A549 (cell line): ENCODE data around the gene OR52E5. TPM values are rescaled to one million over a fixed set of nuclear protein-coding genes. Genes with fewer than 3 reads are reported as not detected.

Experiments
- ATAC-seq, 2 experiments: fragments of 200-7000 bp in 1 of 2; fragments of >200 bp in 1 of 2; cut with Nextera tagmentation in 1 of 2; cut with Tn5 transposase in 1 of 2; 3 replicates each; pipeline versions ENCODE4 v1.8.0 to v1.9.1; 2018 to 2020; ENCODE audit warnings: mild to moderate bottlenecking in 1 of 2, moderate library complexity in 1 of 2
- CTCF ChIA-PET: fragments of 300-600 bp; sonication (Branson Sonifier 250); formaldehyde crosslinking; extraction: SDS; loops from one replicate; lab custom pipeline; 2021; ENCODE audit warnings: antibody characterized with exemption, inconsistent platforms; lab: Yijun Ruan, JAX
- POLR2A ChIA-PET: fragments of 350-600 bp; formaldehyde crosslinking; extraction: SDS; loops from one replicate; lab custom pipeline; 2021; ENCODE audit warnings: antibody characterized with exemption, inconsistent platforms; lab: Yijun Ruan, JAX
- DNase-seq, 2 experiments: peaks; one replicate each; pipeline versions ENCODE4 v3.0.0 to v3.0.0-alpha.2; 2011 to 2016; ENCODE audit warnings: low read depth in 1 of 2, low spot score in 1 of 2
- FAIRE-seq: peaks from 2 replicates; lab custom pipeline; 2011; peaks lifted over from hg19 to GRCh38; lab: Jason Lieb, UNC
- H3K27ac ChIP-seq, 2 experiments: fragments of >200 bp; sonication (Bioruptor Twin); formaldehyde crosslinking; 3 replicates each; pipeline ENCODE4 v1.5.1; 2016 to 2017
- H3K4me1 ChIP-seq: fragments of >200 bp; sonication (Bioruptor Twin); formaldehyde crosslinking; 3 replicates; pipeline ENCODE4 v1.6.1; 2016
- H3K4me2 ChIP-seq: fragments of >200 bp; sonication (Bioruptor Twin); formaldehyde crosslinking; 3 replicates; pipeline ENCODE4 v1.6.1; 2016
- H3K4me3 ChIP-seq: fragments of >200 bp; sonication (Bioruptor Twin); formaldehyde crosslinking; 3 replicates; pipeline ENCODE4 v1.5.1; 2016
- H3K9me3 ChIP-seq: fragments of >200 bp; sonication (Bioruptor Twin); formaldehyde crosslinking; 3 replicates; pipeline ENCODE4 v1.6.1; 2016
- CBX8 ChIP-seq: fragments of 200-600 bp; sonication (generic); IDR thresholded peaks from 2 replicates; pipeline ENCODE4 v1.6.1; 2016
- EHF ChIP-seq: fragments of 250-450 bp; sonication (Bioruptor Pico); IDR thresholded peaks from 2 replicates; pipeline ENCODE4 v1.5.0; 2020; ENCODE audit warnings: mild to moderate bottlenecking
- EHMT2 ChIP-seq: fragments of 200-600 bp; sonication (generic); IDR thresholded peaks from 2 replicates; pipeline ENCODE4 v1.6.1; 2016; ENCODE audit warnings: antibody characterized with exemption, low read depth, mild to moderate bottlenecking, moderate library complexity
- FOSB ChIP-seq: fragments of 250-450 bp; sonication (Bioruptor Pico); IDR thresholded peaks from 2 replicates; pipeline ENCODE4 v1.5.0; 2020; ENCODE audit warnings: mild to moderate bottlenecking, moderate library complexity
- FOSL2 ChIP-seq, 2 experiments: fragments of 450-650 bp in 1 of 2; fragments of >200 bp in 1 of 2; sonication (Bioruptor Twin) in 1 of 2; formaldehyde crosslinking; IDR thresholded peaks; 2 replicates each; pipeline versions ENCODE4 v1.5.0 to v1.6.1; 2016 to 2020; ENCODE audit warnings: mild to moderate bottlenecking in 1 of 2, moderate library complexity in 1 of 2
- FOXS1 ChIP-seq: fragments of 250-450 bp; sonication (Bioruptor Pico); IDR thresholded peaks from 2 replicates; pipeline ENCODE4 v1.5.0; 2020; ENCODE audit warnings: mild to moderate bottlenecking, moderate library complexity
- HDAC2 ChIP-seq: fragments of 200-600 bp; sonication (generic); IDR thresholded peaks from 2 replicates; pipeline ENCODE4 v1.6.1; 2016
- HEYL ChIP-seq: fragments of 250-450 bp; sonication (Bioruptor Pico); IDR thresholded peaks from 2 replicates; pipeline ENCODE4 v1.8.0; 2021; ENCODE audit warnings: mild to moderate bottlenecking, moderate library complexity
- HOXA7 ChIP-seq: fragments of 250-450 bp; sonication (Bioruptor Pico); IDR thresholded peaks from 2 replicates; pipeline ENCODE4 v1.5.0; 2020; ENCODE audit warnings: mild to moderate bottlenecking, moderate library complexity
- MAFK ChIP-seq: fragments of 450-650 bp; IDR thresholded peaks from 2 replicates; pipeline ENCODE4 v1.6.1; 2014; ENCODE audit not compliant: partially characterized antibody
- MAZ ChIP-seq: fragments of 150-350 bp; IDR thresholded peaks from 2 replicates; pipeline ENCODE4 v1.6.1; 2014; ENCODE audit warnings: antibody characterized with exemption, low read depth, low read length, borderline replicate concordance
- MYC ChIP-seq: IDR thresholded peaks from 2 replicates; pipeline ENCODE4 v1.6.1; 2012; ENCODE audit warnings: mild to moderate bottlenecking, inconsistent platforms, low read length, improper control_type of control experiment, borderline replicate concordance
- NFE2L2 ChIP-seq: fragments of 150-350 bp; conservative IDR thresholded peaks from 2 replicates; pipeline ENCODE4 v1.6.1; 2014; ENCODE audit warnings: low read length
- NPAS2 ChIP-seq: fragments of 250-450 bp; sonication (Bioruptor Pico); IDR thresholded peaks from 2 replicates; pipeline ENCODE4 v1.8.0; 2022; ENCODE audit warnings: mild to moderate bottlenecking, moderate library complexity, borderline replicate concordance
- PHF8 ChIP-seq: fragments of 200-600 bp; sonication (generic); IDR thresholded peaks from 2 replicates; pipeline ENCODE4 v1.6.1; 2016; ENCODE audit warnings: low read depth, mild to moderate bottlenecking, antibody characterized with exemption, moderate library complexity, borderline replicate concordance
- POLR2AphosphoS2 ChIP-seq: conservative IDR thresholded peaks from 2 replicates; pipeline ENCODE4 v1.6.1; 2012; ENCODE audit warnings: low read length, improper control_type of control experiment, inconsistent platforms
- RAD21 ChIP-seq, 2 experiments: fragments of >200 bp in 1 of 2; sonication (Bioruptor Twin) in 1 of 2; formaldehyde crosslinking in 1 of 2; IDR thresholded peaks in 1 of 2; conservative IDR thresholded peaks in 1 of 2; 2 replicates in 1 of 2; 3 replicates in 1 of 2; pipeline ENCODE4 v1.6.1; 2012 to 2018; ENCODE audit warnings: inconsistent platforms in 1 of 2
- RARB ChIP-seq: fragments of 250-450 bp; sonication (Bioruptor Pico); IDR thresholded peaks from 2 replicates; pipeline ENCODE4 v1.8.0; 2021; ENCODE audit warnings: mild to moderate bottlenecking, moderate library complexity
- RCOR1 ChIP-seq: fragments of 150-350 bp; IDR thresholded peaks from 2 replicates; pipeline ENCODE4 v1.6.1; 2014; ENCODE audit warnings: antibody characterized with exemption, low read length, low read depth
- RNF2 ChIP-seq: fragments of 200-600 bp; sonication (generic); IDR thresholded peaks from 2 replicates; pipeline ENCODE4 v1.6.1; 2016; ENCODE audit warnings: low read depth, mild to moderate bottlenecking, antibody characterized with exemption, moderate library complexity, borderline replicate concordance
- SMC3 ChIP-seq: fragments of >200 bp; sonication (Bioruptor Twin); formaldehyde crosslinking; IDR thresholded peaks from 3 replicates; pipeline ENCODE4 v1.6.1; 2018; ENCODE audit warnings: inconsistent platforms
- ZC3H11A ChIP-seq: fragments of 450-650 bp; IDR thresholded peaks from 2 replicates; pipeline ENCODE4 v1.6.1; 2014; ENCODE audit warnings: antibody characterized with exemption, mild to moderate bottlenecking
- ZNF302 ChIP-seq: fragments of 250-450 bp; sonication (Bioruptor Pico); IDR thresholded peaks from 2 replicates; pipeline ENCODE4 v1.9.0; 2021; ENCODE audit warnings: inconsistent platforms, mild to moderate bottlenecking, moderate library complexity
- ZSCAN20 ChIP-seq: fragments of 250-450 bp; sonication (Bioruptor Pico); IDR thresholded peaks from 2 replicates; pipeline ENCODE4 v1.8.0; 2022; ENCODE audit warnings: mild to moderate bottlenecking, moderate library complexity
- WGBS: methylation state at CpG from one replicate; pipeline ENCODE4 v1.1.6; 2017; ENCODE audit errors: missing lambda C conversion rate; 5-methylcytosine and 5-hydroxymethylcytosine counted together
- polyA plus RNA-seq, 4 experiments: library from polyadenylated mRNA; depleted of rRNA in 3 of 4; stranded (reverse); fragments of >200 nt; fragmentation: RNase III in 1 of 4; extraction: RNeasy Plus Mini Kit Qiagen cat#74134 plus additional on column Dnase treatment in 1 of 4; gene quantifications; 2 replicates in 3 of 4; 3 replicates in 1 of 4; pipeline ENCODE4 v1.2.3, GENCODE V29; 2011 to 2017
- TF ChIP-seq, protein P1 (sequence below): IDR thresholded peaks from 2 replicates; pipeline ENCODE4 v1.6.1; 2012
- TF ChIP-seq, protein P2 (sequence below): fragments of >200 bp; sonication (Bioruptor Twin); formaldehyde crosslinking; IDR thresholded peaks from 3 replicates; pipeline ENCODE4 v1.6.1; 2016
- TF ChIP-seq, protein P3 (sequence below): fragments of 150-350 bp; IDR thresholded peaks from 2 replicates; pipeline ENCODE4 v1.6.1; 2014; ENCODE audit warnings: low read depth, mild to moderate bottlenecking, low read length
- TF ChIP-seq, protein P4 (sequence below): IDR thresholded peaks from 2 replicates; pipeline ENCODE4 v1.6.1; 2012

Gene OR52E5
- polyA plus RNA-seq, 2 of the 4 experiments (the other 2 are of a cell fraction) = not detected

DNA sequence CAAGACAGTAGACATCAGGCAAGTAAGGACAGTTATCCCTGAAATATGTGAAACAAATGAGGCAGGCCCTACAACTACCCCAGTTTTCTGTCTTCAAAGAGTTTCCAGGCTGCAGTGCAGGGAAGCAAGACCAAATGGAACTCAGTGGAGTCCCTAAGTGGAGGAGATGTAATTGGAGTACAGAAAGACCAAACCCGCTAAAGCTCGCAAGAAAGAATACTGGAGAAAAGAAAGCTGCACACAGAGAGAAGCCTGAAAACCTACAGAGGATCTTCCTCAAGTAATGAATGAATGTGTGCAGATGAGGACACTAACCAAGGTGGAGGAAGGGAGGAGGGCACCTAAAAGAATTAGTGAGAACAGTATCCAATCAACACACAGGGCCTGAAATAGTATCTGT, 47.7 kb downstream of the OR52E5 start:
- Histone ChIP-seq H3K27ac (no peak overlapping the region), H3K4me3 (no peak overlapping the region), H3K9me3 (no peaks in the 10 kb centered on the region; the same call in 2 of the 3 replicates), H3K4me2 (no peak overlapping the region), H3K4me1 (no peaks in the 10 kb centered on the region)
- DNase-seq (no peak), FAIRE-seq (no peak), ATAC-seq (no peak)
- ChIA-PET CTCF (interaction anchor here (1.1 kb wide), 1 partner anchor 423 kb away, joined by 3 read pairs; no protein-coding TSS in a partner anchor), POLR2A (no interaction called here)
- WGBS = 88% methylated on average over 2 of the region's 2 CpGs
- TF ChIP-seq RAD21 (conservative IDR thresholded peaks at IDR 0.05 in 1 of 2, IDR thresholded peaks at IDR 0.05 in 1 of 2) (no peak), FOSL2 (IDR thresholded peaks at IDR 0.05) (no peak), FOSL2 (CRISPR knock-in tag; IDR thresholded peaks at IDR 0.05) (no peak), SMC3 (no peak), MYC (no peak), MAFK (no peak), RARB (CRISPR knock-in tag) (no peak), FOSB (no peak), HDAC2 (no peak), ZC3H11A (no peak), FOXS1 (CRISPR knock-in tag) (no peak), ZSCAN20 (CRISPR knock-in tag) (no peak), RCOR1 (no peak), CBX8 (no peak), EHMT2 (no peak), NFE2L2 (no peak), MAZ (no peak), HOXA7 (CRISPR knock-in tag) (no peak)
- TF ChIP-seq, protein P1, sequence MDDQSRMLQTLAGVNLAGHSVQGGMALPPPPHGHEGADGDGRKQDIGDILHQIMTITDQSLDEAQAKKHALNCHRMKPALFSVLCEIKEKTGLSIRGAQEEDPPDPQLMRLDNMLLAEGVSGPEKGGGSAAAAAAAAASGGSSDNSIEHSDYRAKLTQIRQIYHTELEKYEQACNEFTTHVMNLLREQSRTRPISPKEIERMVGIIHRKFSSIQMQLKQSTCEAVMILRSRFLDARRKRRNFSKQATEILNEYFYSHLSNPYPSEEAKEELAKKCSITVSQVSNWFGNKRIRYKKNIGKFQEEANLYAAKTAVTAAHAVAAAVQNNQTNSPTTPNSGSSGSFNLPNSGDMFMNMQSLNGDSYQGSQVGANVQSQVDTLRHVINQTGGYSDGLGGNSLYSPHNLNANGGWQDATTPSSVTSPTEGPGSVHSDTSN = no peak

DNA sequence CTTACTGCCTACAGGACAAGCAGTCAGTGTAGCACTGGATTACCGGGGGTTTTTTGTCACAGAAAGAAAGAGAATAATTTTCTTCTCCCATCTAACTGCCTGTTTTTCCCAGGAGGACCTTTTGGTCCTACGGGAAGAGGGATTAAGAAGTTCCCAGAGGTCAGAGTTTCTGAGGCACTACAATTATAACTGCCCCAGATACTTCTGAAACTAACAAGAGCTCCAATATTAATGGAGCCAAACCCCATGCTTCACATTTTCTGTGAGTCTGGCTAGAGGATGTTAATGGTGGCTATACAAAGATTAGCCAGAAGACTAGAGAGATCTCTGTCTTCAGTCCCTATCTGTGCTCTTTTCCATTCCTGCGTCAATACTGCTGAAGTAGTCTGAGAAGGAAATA, 48.9 kb downstream of the OR52E5 start, which contains the start of gene OR56A3:
Gene OR56A3 (plus strand): TSS at position 301 of the 400 bp plus-strand sequence. CDS start 5,096 bp downstream, outside the sequence.
- Histone ChIP-seq H3K4me2 (no peak within 1 kb of the TSS), H3K9me3 (no peaks in the 10 kb centered on the region; the same call in 2 of the 3 replicates), H3K27ac (no peak within 1 kb of the TSS), H3K4me3 (no peak within 1 kb of the TSS), H3K4me1 (no peaks in the 10 kb centered on the region)
- ATAC-seq = no peak
- no peak for DNase-seq
- TF ChIP-seq ZNF302 (CRISPR knock-in tag) (no peak), HOXA7 (CRISPR knock-in tag) (no peak), CBX8 (no peak), POLR2AphosphoS2 (no peak), PHF8 (no peak), EHF (CRISPR knock-in tag) (no peak), HDAC2 (no peak), RNF2 (no peak), RAD21 (conservative IDR thresholded peaks at IDR 0.05 in 1 of 2, IDR thresholded peaks at IDR 0.05 in 1 of 2) (no peak), FOSL2 (IDR thresholded peaks at IDR 0.05) (no peak), FOSL2 (CRISPR knock-in tag; IDR thresholded peaks at IDR 0.05) (no peak), HEYL (CRISPR knock-in tag) (no peak), NPAS2 (no peak)
- TF ChIP-seq, protein P2, sequence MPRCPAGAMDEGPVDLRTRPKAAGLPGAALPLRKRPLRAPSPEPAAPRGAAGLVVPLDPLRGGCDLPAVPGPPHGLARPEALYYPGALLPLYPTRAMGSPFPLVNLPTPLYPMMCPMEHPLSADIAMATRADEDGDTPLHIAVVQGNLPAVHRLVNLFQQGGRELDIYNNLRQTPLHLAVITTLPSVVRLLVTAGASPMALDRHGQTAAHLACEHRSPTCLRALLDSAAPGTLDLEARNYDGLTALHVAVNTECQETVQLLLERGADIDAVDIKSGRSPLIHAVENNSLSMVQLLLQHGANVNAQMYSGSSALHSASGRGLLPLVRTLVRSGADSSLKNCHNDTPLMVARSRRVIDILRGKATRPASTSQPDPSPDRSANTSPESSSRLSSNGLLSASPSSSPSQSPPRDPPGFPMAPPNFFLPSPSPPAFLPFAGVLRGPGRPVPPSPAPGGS = no peak
- TF ChIP-seq, protein P3, sequence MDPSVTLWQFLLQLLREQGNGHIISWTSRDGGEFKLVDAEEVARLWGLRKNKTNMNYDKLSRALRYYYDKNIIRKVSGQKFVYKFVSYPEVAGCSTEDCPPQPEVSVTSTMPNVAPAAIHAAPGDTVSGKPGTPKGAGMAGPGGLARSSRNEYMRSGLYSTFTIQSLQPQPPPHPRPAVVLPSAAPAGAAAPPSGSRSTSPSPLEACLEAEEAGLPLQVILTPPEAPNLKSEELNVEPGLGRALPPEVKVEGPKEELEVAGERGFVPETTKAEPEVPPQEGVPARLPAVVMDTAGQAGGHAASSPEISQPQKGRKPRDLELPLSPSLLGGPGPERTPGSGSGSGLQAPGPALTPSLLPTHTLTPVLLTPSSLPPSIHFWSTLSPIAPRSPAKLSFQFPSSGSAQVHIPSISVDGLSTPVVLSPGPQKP = no peak
- TF ChIP-seq, protein P4, sequence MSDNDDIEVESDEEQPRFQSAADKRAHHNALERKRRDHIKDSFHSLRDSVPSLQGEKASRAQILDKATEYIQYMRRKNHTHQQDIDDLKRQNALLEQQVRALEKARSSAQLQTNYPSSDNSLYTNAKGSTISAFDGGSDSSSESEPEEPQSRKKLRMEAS = no peak
- 21% methylated on average over 3 of the region's 3 CpGs for WGBS
- FAIRE-seq = no peak
- ChIA-PET POLR2A (no interaction called here), CTCF (interaction anchor here (1.5 kb wide), 1 partner anchor 12 kb away, joined by 3 read pairs; no protein-coding TSS in a partner anchor)
